GOT3 (cell line): Measurements from ENCODE around the gene TCERG1L.
"Not testable (repeated sequence)": the region's sequence is repeated elsewhere in the genome, so short reads cannot be mapped to it uniquely, and the experiment has no call there.

Source experiments
- DNase-seq: peaks from one replicate; lab custom pipeline; 2025; ENCODE audit warnings: mixed read lengths; lab: John Stamatoyannopoulos, UW

TCERG1L gene

GRCh38 chr10:131249238-131249954 is 62.1 kb downstream of the TCERG1L start:
- DNase-seq, result no peak

GRCh38 chr10:131248376-131249165 is 63.0 kb downstream of the TCERG1L start:
- DNase-seq, result no peak

- DNase-seq, result no peak
Observed at GRCh38 chr10:131247873-131248272, 63.6 kb downstream of the TCERG1L start.

GRCh38 chr10:131246775-131247174 is 64.7 kb downstream of the TCERG1L start:
- DNase-seq, result no peak

- no peak for DNase-seq
Observed at GRCh38 chr10:131246089-131246488, 65.4 kb downstream of the TCERG1L start.

- DNase-seq, result no peak
Observed at GRCh38 chr10:131245475-131246059, 66.0 kb downstream of the TCERG1L start.

- no peak for DNase-seq
Observed at GRCh38 chr10:131244836-131245235, 66.7 kb downstream of the TCERG1L start.

- no peak for DNase-seq
Observed at GRCh38 chr10:131243076-131243475, 68.4 kb downstream of the TCERG1L start.

GRCh38 chr10:131242007-131242406 is 69.5 kb downstream of the TCERG1L start:
- DNase-seq, result no peak

- DNase-seq, result no peak
Observed at GRCh38 chr10:131240691-131241090, 70.8 kb downstream of the TCERG1L start.

- DNase-seq, result no peak
Observed at GRCh38 chr10:131239926-131240325, 71.6 kb downstream of the TCERG1L start.

GRCh38 chr10:131239450-131239849 is 72.1 kb downstream of the TCERG1L start:
- DNase-seq, result no peak

GRCh38 chr10:131238669-131239280 is 72.7 kb downstream of the TCERG1L start:
- DNase-seq, result no peak

- no peak for DNase-seq
Observed at GRCh38 chr10:131237991-131238651, 73.4 kb downstream of the TCERG1L start.

- not testable (repeated sequence) for DNase-seq
Observed at GRCh38 chr10:131234606-131235005, 76.9 kb downstream of the TCERG1L start.

GRCh38 chr10:131233611-131234258 is 77.8 kb downstream of the TCERG1L start:
- DNase-seq, result no peak

- DNase-seq, result no peak
Observed at GRCh38 chr10:131231965-131232541, 79.5 kb downstream of the TCERG1L start.

GRCh38 chr10:131231323-131231964 is 80.1 kb downstream of the TCERG1L start:
- no peak for DNase-seq

- DNase-seq, result no peak
Observed at GRCh38 chr10:131230641-131231322, 80.7 kb downstream of the TCERG1L start.

- no peak for DNase-seq
Observed at GRCh38 chr10:131230166-131230565, 81.4 kb downstream of the TCERG1L start.
